ENCODE results near the gene ASMTL.

The ASMTL gene

DNA sequence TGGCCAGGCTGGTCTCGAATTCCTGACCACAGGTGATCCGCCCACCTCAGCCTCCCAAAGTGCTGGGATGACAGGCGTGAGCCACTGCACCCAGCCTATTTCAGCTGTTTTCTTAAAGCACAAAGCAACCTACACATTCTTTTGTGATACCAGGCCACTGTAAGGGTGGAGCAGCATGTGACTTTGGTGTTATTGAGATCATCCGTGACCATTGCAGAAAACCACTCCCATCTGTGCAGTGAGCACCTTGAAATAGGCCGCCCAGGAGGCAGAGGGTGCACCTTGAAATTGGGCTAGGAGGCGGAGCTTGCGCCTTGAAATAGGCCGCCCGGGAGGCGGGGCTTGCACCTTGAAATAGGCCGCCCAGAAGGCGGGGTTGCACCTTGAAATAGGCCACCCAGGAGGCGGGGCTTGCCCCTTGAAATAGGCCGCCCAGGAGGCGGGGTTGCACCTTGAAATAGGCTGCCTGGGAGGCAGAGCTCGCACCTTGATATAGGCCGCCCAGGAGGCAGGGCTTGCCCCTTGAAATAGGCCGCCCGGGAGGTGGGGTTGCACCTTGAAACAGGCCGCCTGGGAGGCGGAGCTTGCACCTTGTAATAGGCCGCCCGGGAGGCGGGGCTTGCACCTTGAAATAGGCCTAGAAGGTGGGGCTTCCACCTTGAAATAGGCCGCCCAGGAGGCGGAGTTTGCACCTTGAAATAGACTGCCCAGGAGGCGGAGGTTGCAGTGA, 51.8 kb downstream of the ASMTL start:
- no peak for DNase-seq

DNA sequence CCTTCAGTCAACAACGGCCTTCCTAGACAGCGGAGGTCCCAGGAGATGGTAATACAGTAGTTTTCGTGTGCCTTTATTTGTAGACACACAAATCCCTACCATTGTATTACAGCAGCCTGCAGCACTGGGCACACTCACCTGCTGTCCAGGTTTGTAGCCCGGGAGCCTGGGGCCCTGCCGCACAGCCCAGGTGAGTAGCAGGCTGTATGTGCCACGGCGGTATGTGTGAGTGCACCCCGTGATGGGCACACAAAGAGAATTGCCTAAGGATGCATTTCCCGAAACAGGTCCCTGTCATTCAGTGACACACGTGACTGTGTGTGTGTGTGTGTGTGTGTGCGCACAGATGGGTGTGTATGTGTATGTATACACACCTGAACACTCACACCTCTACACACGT, 52.7 kb downstream of the ASMTL start:
- DNase-seq: no peak

DNA sequence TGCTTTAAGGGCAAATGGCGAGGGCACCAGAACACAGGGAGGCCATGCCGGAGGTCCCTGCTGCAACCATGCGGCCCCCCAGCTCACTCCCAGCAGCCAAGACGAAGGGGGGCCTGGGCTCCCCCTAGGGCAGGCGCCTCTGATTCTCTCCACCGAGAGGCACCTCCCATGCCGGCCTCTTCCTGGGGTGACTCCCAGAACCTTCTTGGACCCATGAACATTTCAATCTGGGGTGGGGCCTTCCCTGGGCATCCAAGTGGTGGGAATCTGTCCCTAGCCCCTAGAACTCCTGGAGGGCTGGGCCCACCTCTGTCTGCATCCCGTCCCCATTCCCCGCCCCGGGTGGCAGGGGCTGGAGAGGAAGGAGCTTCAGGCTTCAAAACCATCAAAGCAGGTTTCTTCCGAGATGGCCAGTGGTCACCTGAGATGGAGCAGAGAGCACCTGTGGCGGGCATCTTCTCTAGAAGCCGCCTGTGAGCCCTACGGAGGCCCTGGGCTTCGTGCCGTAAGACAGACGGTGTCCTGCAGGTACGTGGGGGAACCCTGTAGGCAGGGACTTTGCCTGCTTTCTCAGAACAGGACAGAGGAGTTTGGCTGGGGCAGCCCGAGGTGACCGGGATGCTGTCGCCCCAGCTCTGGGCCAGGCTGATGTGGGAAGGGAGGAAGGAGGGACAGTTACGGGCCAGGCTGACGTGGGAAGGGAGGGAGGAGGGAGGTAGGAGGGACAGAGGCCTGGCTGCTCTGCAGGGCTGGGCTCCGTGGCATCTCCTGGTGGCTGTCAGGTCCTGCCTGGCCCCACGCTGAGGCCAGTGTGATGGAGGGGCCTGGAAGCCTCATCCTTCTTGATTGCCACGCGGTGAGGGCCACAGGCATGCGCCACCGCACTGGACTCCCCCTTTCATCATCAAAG, 54.0 kb downstream of the ASMTL start:
- no peak for DNase-seq

DNA sequence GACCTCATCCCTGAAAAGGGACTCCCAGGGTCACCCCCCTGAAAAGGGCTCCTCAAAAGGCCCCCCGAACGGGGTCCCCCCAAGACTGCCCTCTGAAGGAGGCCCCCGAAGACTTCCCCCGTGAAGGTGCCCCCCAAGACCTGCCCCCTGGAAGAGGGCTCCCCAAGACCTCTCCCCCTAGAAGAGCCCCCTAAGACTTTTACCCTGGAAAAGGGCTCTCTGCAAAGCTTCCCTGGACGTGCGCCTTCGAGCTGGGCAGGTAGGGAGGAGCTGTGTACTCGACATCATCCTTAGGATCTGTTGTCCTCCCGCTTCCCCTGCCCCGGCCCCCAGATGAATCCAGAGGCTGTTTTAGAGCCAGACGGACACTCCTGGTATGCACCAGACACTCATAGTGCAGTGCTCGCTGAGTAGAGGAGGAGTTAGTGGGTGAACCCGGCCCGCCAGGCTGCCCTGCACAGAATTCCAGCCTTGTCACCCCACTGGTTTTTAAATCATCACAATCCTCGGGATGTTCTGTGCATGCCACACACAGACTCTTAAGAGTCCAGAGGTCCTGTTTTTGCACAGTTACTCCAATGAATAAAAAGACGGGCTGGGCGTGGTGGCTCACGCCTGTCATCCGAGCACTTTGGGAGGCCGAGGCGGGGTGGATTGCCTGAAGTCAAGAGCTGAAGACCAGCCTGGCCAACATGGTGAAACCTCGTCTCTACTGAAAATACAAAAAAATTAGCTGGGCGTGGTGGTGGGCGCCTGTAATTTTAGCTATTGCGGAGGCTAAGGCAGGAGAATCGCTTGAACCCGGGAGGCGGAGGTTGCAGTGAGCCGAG, 55.1 kb downstream of the ASMTL start:
- DNase-seq: no peak

DNA sequence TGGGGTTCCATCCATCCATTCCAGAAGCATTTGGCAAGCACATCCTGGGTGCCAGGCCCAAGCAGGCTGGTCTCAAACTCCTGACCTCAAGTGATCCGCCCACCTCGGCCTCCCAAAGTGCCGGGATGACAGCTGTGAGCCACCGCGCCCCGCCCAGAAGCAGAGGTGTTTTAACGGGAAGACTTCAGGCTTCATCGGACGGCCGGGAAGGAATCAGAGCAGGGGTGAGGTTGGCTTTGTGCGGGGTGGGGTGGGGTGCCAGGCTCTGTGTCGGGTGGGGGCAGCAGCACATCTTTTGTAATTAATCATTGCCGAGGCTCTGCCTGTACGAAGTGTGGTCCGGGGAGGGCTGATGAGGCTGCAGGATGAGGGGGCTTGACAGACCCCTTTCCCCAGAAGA, 55.7 kb downstream of the ASMTL start:
- DNase-seq: no peak

DNA sequence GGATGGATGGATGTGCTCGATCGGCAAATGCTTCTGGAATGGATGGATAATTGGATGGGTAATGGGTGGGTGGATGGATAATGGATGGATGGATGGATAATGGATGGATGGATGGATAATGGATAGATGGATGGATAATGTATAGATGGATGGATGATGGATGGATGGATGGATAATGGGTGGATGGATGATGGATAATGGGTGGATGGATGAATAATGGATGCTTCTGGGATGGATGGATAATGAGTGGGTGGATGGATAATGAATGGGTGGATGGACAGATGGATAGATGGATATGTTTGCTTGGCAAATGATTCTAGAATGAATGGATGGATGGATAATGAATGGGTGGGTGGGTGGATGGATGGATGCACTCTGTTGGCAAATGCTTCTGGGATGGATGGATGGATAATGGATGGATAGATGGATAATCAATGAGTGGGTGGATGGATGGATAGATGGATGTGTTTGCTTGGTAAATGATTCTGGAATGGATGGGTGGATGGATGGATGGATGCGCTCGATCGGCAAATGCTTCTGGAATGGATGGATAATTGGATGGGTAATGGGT, 57.0 kb downstream of the ASMTL start:
- no peak for DNase-seq

DNA sequence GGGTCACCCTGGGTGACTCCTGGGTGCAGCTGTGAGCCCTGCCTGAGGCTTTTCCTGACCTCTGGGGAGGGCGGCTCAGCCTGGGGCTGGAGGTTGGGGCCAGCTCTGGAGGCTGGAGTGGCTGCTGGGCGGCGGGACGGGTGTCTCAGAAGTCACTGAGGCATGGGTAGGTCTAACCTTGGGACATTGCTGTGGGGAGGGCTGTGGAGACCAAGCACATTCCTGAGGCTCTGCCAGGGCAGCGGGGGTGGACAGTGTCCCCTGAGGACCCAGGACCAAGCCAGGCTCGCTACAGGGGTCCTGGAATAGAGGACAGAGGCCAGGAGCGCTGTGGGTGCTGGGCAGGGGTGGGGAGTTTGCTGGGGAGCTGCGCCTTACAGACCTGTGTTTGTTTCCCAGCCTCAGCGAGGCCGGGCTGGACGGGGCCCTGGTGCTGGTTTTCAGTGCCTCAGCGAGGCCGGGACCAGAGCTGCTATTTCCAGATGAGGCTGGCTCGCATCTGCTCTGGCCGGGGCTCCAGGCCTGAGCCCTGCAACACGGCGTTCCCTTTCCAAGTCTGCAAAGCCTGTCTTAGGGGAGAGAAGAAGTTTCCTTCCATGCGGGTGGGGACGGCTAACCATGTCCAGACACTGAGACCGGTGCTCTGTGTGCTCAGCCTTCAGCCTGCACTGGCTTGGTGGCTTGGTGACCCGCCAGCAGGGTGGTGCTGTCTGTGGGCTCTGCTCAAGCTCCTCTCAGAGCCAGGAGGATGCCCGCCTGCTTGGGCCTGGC, 57.8 kb downstream of the ASMTL start:
- no peak for DNase-seq

DNA sequence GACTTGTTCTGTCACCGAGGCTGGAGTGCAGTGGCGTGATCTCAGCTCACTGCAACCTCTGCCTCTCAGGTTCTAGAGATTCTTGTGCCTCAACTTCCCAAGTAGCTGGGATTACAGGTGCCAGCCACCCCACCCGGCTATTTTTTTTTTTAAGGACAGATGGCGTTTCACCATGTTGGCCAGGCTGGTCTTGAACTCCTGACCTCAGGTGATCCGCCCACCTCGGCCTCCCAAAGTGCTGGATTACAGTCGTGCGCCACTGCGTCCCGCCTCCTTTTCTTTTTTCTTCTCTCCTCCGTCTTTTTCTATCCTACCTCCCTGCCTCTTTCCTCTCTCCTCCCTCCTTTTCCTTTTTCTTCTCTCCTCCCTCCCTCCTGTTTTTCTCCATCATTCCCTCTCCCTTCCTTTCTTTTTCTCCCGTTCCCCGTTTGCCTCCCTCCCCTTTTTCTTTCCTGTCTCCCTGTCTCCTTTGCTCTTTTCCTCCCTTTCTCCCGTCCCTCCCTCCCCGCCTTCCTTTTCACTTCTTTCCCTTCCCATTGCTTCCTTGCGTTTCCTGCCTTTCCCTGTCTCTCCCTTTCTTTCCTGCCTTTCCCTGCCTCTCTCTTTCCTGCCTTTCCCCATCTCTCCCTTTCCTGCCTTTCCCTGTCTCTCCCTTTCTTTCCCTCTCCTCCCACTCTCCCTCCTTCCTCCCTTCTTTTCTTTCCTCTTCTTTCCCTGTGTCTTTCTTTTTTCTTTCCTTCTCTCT, 58.7 kb downstream of the ASMTL start:
- no peak for DNase-seq

DNA sequence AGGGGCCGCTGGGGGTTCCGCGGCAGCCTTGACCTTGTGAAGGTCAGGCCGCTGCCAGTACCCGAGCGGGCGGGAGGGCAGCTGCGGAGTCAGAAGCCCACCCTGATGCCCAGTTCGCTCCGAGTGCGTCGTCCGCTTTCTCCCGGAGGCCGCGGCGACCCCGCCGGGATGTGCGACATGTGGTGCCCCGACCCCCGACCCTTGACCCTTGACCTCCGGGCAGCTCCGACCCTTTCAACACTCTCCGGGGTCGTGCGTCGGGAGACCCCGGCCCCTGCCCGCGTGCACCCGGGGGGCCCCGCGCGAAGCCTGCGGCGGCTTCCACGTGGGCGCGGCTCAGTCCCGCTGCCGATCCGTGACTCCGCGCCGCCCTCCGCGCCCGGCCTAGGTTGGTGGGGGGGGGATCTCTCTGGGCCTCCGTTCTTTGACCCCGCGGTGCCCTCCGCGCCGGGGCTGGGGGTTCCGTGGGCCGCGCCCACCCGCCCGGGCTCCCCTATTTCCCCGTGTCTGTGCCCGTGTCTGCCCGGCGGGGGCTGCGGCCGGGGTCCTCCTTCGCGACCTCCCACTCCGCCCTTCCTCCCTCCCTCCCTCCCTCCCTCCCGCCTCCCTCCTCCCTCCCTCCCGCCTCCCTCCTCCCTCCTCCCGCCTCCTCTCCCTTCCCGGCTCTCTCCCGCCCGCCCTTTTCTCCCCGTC, 60.2 kb downstream of the ASMTL start:
- no peak for DNase-seq

DNA sequence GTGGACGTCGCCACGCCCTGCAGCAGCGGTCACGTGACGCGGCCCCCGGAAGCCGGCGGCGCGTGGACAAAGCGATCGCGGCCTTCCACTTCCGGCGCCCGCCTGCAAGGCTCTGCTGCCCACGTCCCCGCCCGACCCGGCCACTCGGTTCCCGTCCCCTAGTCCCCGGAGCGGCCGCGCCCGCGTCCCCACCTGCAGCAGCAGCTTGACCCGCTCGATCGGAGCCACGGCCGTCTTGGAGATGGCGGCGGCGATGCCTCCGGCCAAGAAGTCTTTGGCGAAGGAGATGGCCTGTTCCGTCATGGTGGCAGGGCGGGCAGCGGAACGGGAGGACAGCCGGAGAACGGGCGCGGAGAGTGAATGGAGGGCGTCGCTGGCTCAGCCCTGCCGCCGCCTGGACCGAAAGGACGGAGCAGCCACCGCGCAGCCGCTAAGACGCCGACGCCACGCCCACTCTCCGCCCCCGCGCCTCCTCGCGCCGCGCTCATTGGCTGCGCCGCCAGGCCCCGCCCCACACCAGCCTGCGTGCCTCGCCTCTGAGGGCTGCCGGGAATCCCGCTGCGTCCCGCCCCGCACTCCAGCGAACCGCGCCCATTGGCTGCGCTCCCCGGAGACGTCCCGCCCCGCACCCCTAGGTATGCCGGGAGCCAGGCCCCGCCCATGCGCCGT, 60.9 kb downstream of the ASMTL start, which contains the start of gene SLC25A6:
TSS of gene SLC25A6 (minus strand) at position 407 of the 669 bp plus-strand sequence. CDS start at position 303, 104 bp downstream.
- no peak for DNase-seq

DNA sequence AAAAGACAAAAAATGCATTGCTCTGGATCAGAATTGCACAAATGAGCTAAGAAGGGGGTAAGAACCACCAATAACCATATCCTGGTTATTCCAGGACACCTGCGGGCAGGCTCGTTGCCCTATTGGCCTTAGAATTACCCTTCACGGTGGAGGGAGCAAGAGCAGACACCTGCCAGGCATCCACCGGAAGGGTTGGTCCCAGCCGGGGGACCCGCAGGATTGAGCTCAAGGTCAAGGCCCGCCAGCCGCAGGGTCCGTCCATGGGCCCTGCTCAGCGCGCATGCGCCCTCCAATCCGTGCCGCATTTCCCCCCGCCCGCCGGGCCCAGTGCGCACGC, 61.4 kb downstream of the ASMTL start:
- no peak for DNase-seq

DNA sequence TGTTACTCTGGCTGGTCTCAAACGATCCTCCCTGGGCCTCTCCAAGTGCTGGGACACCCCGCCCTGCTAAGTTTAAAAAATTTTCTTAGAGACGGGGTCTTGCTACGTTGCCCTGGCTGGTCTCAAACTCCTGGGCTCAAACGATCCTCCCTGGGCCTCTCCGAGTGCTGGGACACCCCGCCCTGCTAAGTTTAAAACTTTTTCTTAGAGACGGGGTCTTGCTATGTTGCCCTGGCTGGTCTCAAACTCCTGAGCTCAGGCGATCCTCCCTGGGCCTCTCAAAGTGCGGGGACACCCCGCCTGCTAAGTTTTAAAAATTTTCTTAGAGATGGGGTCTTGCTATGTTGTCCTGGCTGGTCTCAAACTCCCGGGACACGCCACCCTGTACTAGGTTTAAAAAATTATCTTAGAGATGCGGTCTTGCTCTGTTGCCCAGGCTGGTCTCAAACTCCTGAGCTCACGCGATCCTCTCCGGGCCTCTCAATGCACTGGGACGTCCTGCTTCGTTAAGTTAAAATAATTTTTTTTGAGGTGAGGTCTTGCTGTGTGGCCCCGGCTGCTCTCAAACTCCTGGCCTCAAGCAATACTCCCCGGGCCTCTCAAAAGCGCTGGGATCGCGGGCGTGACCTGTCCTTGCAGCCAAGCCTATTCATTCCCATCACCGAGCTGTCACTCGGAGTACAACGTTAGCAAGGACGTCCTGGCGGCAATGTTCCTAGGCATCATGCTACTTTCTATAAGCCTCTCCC, 61.9 kb downstream of the ASMTL start:
- no peak for DNase-seq

DNA sequence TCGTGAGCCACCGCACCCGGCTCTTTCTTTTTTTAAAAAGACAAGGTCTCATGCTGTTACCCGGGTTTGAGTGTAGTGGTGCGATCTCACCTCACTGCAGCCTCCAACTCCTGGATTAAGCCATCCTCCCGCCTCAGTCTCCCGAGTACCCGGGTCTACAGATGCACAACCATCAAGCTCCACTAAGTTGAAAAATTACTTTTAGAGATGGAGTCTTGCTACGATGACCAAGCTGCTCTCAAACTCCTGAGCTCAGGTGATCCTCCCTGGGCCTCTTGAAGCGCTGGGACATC, 62.8 kb downstream of the ASMTL start:
- DNase-seq: no peak

DNA sequence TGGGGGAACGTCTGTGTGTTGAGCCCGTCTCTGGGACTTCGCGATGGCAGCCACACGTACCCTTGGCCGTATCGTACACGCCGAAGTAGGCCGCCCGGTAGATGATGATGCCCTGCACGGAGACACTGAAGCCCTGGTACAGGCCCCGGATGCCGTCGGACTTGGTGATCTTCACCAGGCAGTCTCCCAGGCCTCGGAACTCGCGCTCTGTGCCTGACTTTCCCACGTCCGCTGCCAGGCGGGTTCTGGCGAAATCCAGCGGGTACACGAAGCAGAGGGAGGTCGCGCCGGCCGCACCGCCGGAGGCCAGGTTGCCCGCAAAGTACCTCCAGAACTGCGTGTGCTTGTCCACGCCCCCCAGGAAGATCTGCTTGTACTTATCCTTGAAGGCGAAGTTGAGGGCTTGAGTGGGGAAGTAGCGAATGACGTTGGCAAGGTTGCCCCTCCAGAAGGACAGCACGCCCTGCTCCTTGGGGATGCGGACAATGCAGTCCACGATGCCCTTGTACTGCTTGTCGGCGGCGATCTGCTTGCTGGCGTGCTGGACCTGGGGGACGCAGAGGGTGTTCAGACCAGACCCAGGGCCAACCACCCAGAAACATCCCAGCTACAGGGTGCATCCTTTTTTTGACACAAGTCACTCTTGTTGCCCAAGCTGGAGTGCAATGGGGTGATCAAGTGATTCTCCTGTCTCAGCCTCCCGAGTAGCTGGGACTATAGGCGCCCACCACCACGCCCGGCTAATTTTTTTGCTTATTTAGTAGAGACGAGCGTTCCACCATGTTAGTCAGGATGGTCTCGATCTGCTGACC, 63.3 kb downstream of the ASMTL start:
- no peak for DNase-seq

DNA sequence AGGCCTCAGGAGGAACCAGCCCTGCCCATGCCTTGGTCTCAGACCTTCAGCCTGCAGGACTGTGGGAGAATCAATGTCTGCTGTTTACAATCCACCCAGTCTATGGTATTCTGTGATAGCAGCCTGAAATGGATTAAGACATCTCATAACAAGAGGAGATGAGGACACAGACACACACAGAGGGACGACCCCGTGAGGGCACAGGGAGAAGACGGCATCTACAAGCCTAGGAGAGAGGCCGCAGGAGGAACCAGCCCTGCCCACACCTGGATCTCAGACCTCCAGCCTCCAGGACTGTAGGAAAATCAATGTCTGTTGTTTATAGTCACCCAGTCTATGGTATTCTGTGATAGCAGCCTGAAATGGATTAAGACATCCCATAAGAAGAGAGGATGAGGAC, 64.1 kb downstream of the ASMTL start:
- DNase-seq: no peak

DNA sequence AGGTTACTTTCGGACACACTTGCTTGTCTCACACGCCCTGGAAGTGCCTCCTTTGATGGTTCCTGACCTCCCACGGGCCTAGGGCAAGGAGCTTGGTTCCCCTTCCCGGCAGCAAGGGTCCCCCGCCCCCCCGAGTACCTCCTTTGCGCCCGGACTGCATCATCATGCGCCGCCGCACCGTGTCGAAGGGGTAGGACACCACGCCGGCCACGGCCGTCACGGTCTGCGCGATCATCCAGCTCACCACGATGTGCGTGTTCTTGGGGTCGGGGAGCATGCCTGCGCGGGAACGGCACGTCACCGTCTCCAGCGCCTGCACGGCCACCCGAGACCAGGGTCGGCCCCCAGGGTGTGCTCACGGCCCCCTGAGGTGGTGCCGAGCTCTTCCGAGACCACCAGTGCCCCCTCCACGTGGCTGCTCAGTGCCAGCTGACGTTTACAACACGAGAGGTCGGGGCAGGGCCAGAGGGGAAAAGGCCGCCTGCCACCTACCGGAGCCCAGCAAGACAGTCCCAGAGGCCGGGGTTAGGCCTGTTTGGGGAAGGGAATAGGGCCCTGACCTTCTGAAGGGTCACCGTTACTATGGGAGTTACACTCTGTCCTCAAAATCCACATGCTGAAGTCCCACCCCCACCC, 65.5 kb downstream of the ASMTL start:
- DNase-seq: no peak

DNA sequence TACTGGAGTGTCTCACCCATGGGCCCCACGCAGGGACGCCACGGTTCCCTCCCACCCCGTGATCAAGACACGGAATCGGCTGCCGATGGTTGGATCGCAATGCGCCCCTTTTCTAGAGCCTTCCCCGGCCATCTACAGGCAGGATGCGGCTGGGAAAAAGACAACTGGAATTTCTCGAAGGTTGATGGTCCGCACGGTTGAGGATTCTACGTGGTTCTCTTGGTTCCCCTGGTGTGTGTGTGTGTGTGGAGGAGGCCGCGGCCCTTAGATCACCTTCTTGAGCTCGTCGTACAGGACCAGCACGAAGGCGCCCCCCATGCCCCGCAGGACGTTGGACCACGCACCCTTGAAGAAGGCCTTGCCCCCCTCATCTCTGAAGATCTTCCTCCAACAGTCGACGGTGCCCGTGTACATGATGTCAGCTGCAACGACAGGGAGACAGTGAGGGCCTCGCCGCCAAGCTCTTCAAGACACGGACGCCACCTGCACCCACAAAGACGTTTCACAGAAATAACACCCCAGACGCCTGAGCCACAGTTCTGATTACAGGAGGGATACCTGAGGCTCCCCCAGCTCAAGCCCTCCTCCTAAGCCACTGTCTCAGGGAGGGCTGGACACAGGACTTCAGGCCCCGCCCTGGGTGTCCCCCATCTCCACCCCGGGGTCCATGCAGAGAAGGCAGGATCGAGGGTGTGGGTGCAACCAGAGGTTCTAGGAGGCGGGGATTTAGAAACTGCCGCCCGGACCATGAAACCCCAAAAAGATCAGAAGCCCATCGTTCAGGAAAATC, 66.2 kb downstream of the ASMTL start:
- DNase-seq: no peak
